Activated CD4-positive, alpha-beta T cell treated with anti-CD3 and anti-CD28 coated beads, Interleukin-2, amount 10 ng/mL, durations not matched to agents 24 days and 14 days (primary cell): Measurements from ENCODE around the gene ZC3H4. TPM values are rescaled to one million over a fixed set of nuclear protein-coding genes. Genes with fewer than 3 reads are reported as not detected.
"Not testable (repeated sequence)": the region's sequence is repeated elsewhere in the genome, so short reads cannot be mapped to it uniquely, and the experiment has no call there.

Experiments used
- DNase-seq: peaks from one replicate; pipeline ENCODE4 v3.0.0; 2022
- H3K27ac Mint-ChIP-seq: one replicate; pipeline ENCODE4 v1.8.0; 2022; ENCODE audit warnings: mild to moderate bottlenecking, mixed read lengths
- H3K27me3 Mint-ChIP-seq: one replicate; pipeline ENCODE4 v1.8.0; 2022; ENCODE audit warnings: mixed read lengths
- H3K36me3 Mint-ChIP-seq: one replicate; pipeline ENCODE4 v1.8.0; 2022; ENCODE audit warnings: low read depth, mild to moderate bottlenecking, mixed read lengths
- H3K4me1 Mint-ChIP-seq: one replicate; pipeline ENCODE4 v1.8.0; 2021; ENCODE audit warnings: mixed read lengths
- H3K4me3 Mint-ChIP-seq: one replicate; pipeline ENCODE4 v1.8.0; 2022; ENCODE audit warnings: mild to moderate bottlenecking, moderate library complexity, mixed read lengths
- H3K9me3 Mint-ChIP-seq: one replicate; pipeline ENCODE4 v1.8.0; 2021; ENCODE audit warnings: mixed read lengths
- intact Hi-C: fragments of 100-400 bp; cut with micrococcal nuclease; formaldehyde crosslinking; loops from one replicate; pipeline ENCODE4 v1.15.1; 2023
- total RNA-seq: library from RNA; stranded (reverse); gene quantifications from 2 replicates; pipeline ENCODE4 v1.2.3, GENCODE V29; 2022

Gene ZC3H4
- total RNA-seq, 1 donor from 2014 or later, result 103 TPM

GRCh38 chr19:47056411-47056810 is 57.2 kb downstream of the ZC3H4 start:
- no peak overlapping the region for H3K4me3 Mint-ChIP-seq

DNA sequence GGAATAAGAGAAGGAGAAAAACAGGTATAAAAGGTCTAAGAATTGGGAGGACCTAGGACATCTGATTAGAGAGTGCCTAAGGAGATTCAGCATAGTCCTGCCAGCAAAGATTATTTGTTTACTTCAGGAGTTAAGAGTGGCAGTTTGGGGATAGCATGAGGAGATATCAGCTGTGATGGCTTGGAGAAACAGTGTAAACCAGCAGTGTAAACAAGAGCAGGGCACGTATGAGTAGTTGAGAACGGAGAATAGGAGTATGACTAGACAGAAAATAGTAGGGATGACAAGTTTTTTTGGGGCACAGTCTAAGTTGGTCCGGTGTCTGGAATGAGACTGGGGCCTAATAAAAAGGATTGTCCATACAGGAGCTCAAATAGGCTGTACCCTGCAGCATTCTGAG is 63.0 kb downstream of the ZC3H4 start:
- H3K9me3 Mint-ChIP-seq, H3K4me3 Mint-ChIP-seq, H3K27ac Mint-ChIP-seq, DNase-seq, H3K36me3 Mint-ChIP-seq, intact Hi-C loops: not testable (repeated sequence)
- Mint-ChIP-seq H3K27me3 (peaks cover 11% of the 10 kb centered on the region), H3K4me1 (peaks cover 18% of the 10 kb centered on the region)

More at GRCh38 chr19:47056411-47056810, 57.2 kb downstream of the ZC3H4 start:
- Mint-ChIP-seq H3K9me3 (no peaks in the 10 kb centered on the region), H3K27ac (no peak overlapping the region), H3K4me1 (peaks cover 2% of the 10 kb centered on the region), H3K36me3 (no peaks in the 10 kb centered on the region), H3K27me3 (peaks cover 11% of the 10 kb centered on the region)
- no peak for DNase-seq
- intact Hi-C loops, result no loop called here

GRCh38 chr19:47049307-47049700 is 64.3 kb downstream of the ZC3H4 start:
- Mint-ChIP-seq H3K27me3 (peaks cover 8% of the 10 kb centered on the region), H3K9me3 (no peaks in the 10 kb centered on the region), H3K4me3 (peak overlapping the region; percentile 98), H3K4me1 (peaks cover 18% of the 10 kb centered on the region), H3K36me3 (peaks cover 4% of the 10 kb centered on the region), H3K27ac (peak overlapping the region; percentile 88)
- intact Hi-C loops, result loop anchor here (2.0 kb wide), 1 partner anchor 207 kb away; the partner anchor contains the start of gene CCDC9
- no peak for DNase-seq

DNA sequence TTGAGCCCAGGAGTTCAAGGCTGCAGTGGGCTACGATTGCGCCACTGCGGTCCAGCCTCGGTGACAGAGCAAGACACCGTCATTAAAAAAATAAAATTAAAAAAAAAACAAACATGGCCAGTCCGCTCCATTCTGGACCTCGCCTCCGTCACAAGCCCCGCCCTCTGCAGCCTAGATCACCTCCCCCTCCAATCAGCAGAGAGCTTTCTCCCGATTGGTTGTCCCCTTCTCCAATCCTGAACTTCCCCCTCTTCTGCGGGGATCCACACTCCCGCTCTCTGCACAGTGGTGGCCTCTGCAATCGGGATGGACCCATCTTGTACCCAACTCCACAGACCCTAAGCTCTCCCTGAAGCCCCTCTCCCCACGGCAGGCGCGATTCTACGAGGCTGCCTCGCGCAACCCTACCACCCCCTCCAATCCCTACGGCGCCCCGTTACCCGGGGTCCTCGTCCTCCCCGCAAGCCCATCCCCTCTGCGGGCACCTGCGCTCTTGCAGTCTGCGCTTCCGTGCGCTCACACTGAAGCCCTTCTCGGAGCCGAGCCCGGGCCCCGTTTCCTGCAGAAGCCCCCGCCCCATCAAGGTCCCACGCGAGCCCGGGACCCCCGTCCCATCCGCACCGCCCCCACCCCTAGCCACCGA is 65.7 kb downstream of the ZC3H4 start:
- intact Hi-C loops, result loop anchor here (1.0 to 2.0 kb wide), 2 partner anchors 13 to 209 kb away; partner anchors contain the start of gene CCDC9
- peaks cover 2% of the 10 kb centered on the region for H3K27me3 Mint-ChIP-seq
- H3K4me3 Mint-ChIP-seq, result peak overlapping the region; percentile 98
- peaks cover 18% of the 10 kb centered on the region for H3K4me1 Mint-ChIP-seq
- H3K27ac Mint-ChIP-seq, result peak overlapping the region; percentile 93
- no peaks in the 10 kb centered on the region for H3K9me3 Mint-ChIP-seq
- peak; percentile 93 for DNase-seq
- H3K36me3 Mint-ChIP-seq, result peaks cover 4% of the 10 kb centered on the region

- Mint-ChIP-seq H3K27ac (no peak overlapping the region), H3K4me3 (peak overlapping the region; percentile 98), H3K36me3 (peaks cover 4% of the 10 kb centered on the region), H3K9me3 (no peaks in the 10 kb centered on the region), H3K27me3 (no peaks in the 10 kb centered on the region), H3K4me1 (peaks cover 18% of the 10 kb centered on the region)
- DNase-seq, result no peak
- intact Hi-C loops, result no loop called here
These were observed 66.3 kb downstream of the ZC3H4 start for GRCh38 chr19:47047272-47047762.

GRCh38 chr19:47045867-47046470 is 67.6 kb downstream of the ZC3H4 start:
- no peak overlapping the region for H3K27ac Mint-ChIP-seq
- peaks cover 18% of the 10 kb centered on the region for H3K4me1 Mint-ChIP-seq
- no peak for DNase-seq
- intact Hi-C loops, result no loop called here
- H3K4me3 Mint-ChIP-seq, result no peak overlapping the region
- H3K9me3 Mint-ChIP-seq, result no peaks in the 10 kb centered on the region
- peaks cover 6% of the 10 kb centered on the region for H3K36me3 Mint-ChIP-seq
- H3K27me3 Mint-ChIP-seq, result no peaks in the 10 kb centered on the region

GRCh38 chr19:47044946-47045866 is 68.4 kb downstream of the ZC3H4 start:
- no peaks in the 10 kb centered on the region for H3K27me3 Mint-ChIP-seq
- no peak for DNase-seq
- no peak overlapping the region for H3K27ac Mint-ChIP-seq
- intact Hi-C loops, result no loop called here
- H3K4me3 Mint-ChIP-seq, result no peak overlapping the region
- peaks cover 6% of the 10 kb centered on the region for H3K36me3 Mint-ChIP-seq
- peaks cover 18% of the 10 kb centered on the region for H3K4me1 Mint-ChIP-seq
- no peaks in the 10 kb centered on the region for H3K9me3 Mint-ChIP-seq

DNA sequence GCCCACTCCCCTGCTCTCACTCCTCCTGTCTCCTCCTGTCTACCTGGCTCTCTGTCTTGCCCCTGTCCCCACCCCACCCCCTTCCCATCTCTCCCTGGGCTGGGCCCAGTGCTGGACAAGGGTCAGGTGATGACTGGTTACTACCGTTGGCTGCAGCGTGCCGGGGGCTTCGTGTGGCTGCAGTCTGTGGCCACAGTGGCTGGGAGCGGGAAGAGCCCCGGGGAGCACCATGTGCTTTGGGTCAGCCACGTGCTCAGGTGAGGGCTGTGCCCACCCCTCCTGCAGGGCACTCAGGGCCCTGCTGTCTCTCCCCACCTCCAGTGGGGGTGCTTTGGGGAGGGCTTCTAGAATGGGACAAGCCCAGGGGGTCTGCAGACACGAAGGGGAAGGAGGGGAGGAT is 72.7 kb downstream of the ZC3H4 start:
- DNase-seq, result no peak
- peaks cover 2% of the 10 kb centered on the region for H3K36me3 Mint-ChIP-seq
- H3K27me3 Mint-ChIP-seq, result no peaks in the 10 kb centered on the region
- H3K27ac Mint-ChIP-seq, result no peak overlapping the region
- no peak overlapping the region for H3K4me3 Mint-ChIP-seq
- no peaks in the 10 kb centered on the region for H3K9me3 Mint-ChIP-seq
- intact Hi-C loops, result no loop called here
- H3K4me1 Mint-ChIP-seq, result peaks cover 6% of the 10 kb centered on the region

DNA sequence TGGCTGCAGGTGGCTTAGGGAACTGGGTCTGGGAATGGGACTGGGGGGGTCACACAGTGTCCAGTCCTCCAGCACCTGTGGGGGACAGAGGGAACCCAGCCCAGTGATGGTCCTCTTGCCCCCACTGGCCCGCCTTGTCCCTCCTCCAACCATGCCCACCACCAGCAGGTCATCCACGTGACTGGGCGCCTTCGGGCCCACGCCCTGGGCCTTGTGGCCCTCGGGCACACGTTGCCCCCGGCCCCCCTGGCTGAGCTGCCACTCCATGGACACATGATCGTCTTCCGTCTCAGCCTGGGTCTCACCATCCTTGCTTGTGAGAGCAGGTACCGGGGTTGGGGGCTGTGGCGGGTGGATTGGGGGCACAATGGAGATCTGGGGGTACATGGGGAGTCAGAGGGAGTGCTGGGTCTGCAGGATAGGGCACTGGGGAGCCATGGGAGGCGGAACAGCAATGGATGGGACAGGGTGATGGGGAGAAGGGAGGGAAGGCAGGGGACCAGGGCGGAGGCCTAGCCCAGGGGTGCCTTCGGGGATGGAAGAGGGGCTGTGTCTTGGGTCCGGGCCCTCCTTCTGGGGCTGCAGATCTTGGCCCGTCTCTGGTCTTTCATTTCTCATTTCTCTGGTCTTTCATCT is 74.2 kb downstream of the ZC3H4 start:
- H3K27ac Mint-ChIP-seq, result no peak overlapping the region
- no peak for DNase-seq
- H3K36me3 Mint-ChIP-seq, result peaks cover 2% of the 10 kb centered on the region
- H3K4me3 Mint-ChIP-seq, result no peak overlapping the region
- H3K9me3 Mint-ChIP-seq, result no peaks in the 10 kb centered on the region
- H3K27me3 Mint-ChIP-seq, result no peaks in the 10 kb centered on the region
- intact Hi-C loops, result loop anchor here (5.0 to 10.0 kb wide), 2 partner anchors 53 to 205 kb away; no protein-coding TSS in a partner anchor
- H3K4me1 Mint-ChIP-seq, result peaks cover 17% of the 10 kb centered on the region

GRCh38 chr19:47037766-47038165 is 75.8 kb downstream of the ZC3H4 start:
- no peak for DNase-seq
- intact Hi-C loops, result loop anchor here (5.0 to 10.0 kb wide), 2 partner anchors 55 to 207 kb away; no protein-coding TSS in a partner anchor
- Mint-ChIP-seq H3K27ac (no peak overlapping the region), H3K4me1 (peaks cover 18% of the 10 kb centered on the region), H3K9me3 (no peaks in the 10 kb centered on the region), H3K27me3 (no peaks in the 10 kb centered on the region), H3K4me3 (no peak overlapping the region), H3K36me3 (peaks cover 2% of the 10 kb centered on the region)

GRCh38 chr19:47036097-47036651 is 77.4 kb downstream of the ZC3H4 start:
- peaks cover 6% of the 10 kb centered on the region for H3K27me3 Mint-ChIP-seq
- peaks cover under 1% of the 10 kb centered on the region for H3K36me3 Mint-ChIP-seq
- intact Hi-C loops, result loop anchor here (5.0 to 10.0 kb wide), 2 partner anchors 56 to 209 kb away; no protein-coding TSS in a partner anchor
- DNase-seq, result no peak
- H3K4me1 Mint-ChIP-seq, result peaks cover 25% of the 10 kb centered on the region
- H3K9me3 Mint-ChIP-seq, result no peaks in the 10 kb centered on the region
- H3K4me3 Mint-ChIP-seq, result peak overlapping the region; percentile 86
- H3K27ac Mint-ChIP-seq, result peak overlapping the region; percentile 92

DNA sequence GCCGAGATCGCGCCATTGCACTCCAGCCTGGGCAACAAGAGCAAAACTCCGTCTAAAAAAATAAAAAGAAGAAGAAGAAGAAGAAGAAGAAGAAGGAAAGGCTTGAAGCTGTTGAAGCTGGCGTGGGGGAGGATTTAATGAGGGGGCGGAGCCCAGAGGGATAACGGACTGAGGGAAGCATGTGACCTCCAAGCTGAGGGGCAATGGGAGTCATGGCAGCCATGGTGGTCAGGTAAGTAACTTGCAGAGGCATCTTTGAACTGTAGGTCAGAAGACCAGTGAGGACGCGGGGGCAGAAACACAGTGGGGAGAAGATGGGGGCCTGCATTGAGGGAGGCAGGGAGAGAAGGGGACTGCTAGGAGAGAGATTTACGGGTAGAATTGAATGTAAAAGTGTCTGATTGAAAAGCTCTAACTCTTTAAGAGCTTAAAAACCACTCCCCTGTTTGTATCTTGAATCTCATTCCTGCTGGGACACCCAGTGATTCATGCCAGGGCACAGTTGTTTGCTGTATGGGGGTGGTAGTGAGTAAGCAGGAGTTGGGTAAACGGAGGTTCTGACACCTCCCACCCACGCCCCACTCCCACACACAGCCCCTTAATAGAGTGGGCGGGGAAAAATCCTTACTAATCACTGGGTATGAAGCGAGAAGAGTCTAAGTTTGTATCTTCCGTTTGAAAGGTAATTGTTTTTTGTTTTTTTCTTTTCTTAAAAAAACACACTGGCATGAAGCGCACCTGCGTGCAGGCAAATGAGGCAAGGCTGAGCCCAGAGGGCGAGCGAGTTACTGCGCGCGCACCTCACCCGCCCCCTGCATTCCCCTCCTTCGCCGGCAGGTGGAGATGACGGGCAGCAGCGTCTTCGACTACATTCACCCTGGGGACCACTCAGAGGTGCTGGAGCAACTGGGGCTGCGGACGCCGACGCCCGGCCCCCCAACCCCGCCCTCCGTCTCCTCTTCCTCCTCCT is 78.2 kb downstream of the ZC3H4 start:
- Mint-ChIP-seq H3K9me3 (no peaks in the 10 kb centered on the region), H3K4me1 (peaks cover 25% of the 10 kb centered on the region), H3K4me3 (peak overlapping the region; percentile 86), H3K27ac (peak overlapping the region; percentile 92), H3K27me3 (peaks cover 10% of the 10 kb centered on the region), H3K36me3 (no peaks in the 10 kb centered on the region)
- peak; percentile 100 for DNase-seq
- intact Hi-C loops, result loop anchor here (1.0 to 10.0 kb wide), 6 partner anchors 13 to 209 kb away; partner anchors contain the start of genes TMEM160 and ZC3H4
